CD4-positive, CD25-positive, alpha-beta regulatory T cell (primary cell): ENCODE measurements around the gene RDH8. TPM values are rescaled to one million over a fixed set of nuclear protein-coding genes. Genes with fewer than 3 reads are reported as not detected.

ENCODE experiments used
- ATAC-seq, 2 donors: fragments of 150-1000 bp; cut with Tn5 transposase; one replicate each; pipeline ENCODE4 v1.10.0; 2021; ENCODE audit warnings: low read depth in 2 of 2, moderate number of reproducible peaks in 2 of 2, moderate library complexity in 1 of 2
- DNase-seq, 3 donors: peaks; one replicate each; pipeline versions ENCODE4 v3.0.0 to v3.0.0-alpha.2; 2012 to 2022; ENCODE audit warnings: mixed read lengths in 1 of 3
- H3K27ac ChIP-seq: one replicate; pipeline ENCODE4 v1.7.0; 2013; ENCODE audit warnings: mild to moderate bottlenecking, low read length; ENCODE audit not compliant: insufficient read depth, poor library complexity, severe bottlenecking
- H3K27me3 ChIP-seq: one replicate; pipeline ENCODE4 v1.7.0; 2013; ENCODE audit warnings: low read length; ENCODE audit not compliant: control insufficient read depth, insufficient read depth
- H3K36me3 ChIP-seq: one replicate; pipeline ENCODE4 v1.7.0; 2013; ENCODE audit warnings: mild to moderate bottlenecking, low read length, moderate library complexity; ENCODE audit not compliant: control insufficient read depth, insufficient read depth
- H3K4me1 ChIP-seq: 2 replicates; pipeline ENCODE4 v1.7.0; 2013; ENCODE audit warnings: mild to moderate bottlenecking, low read length; ENCODE audit not compliant: insufficient read depth, control insufficient read depth, poor library complexity, severe bottlenecking
- H3K4me3 ChIP-seq: one replicate; pipeline ENCODE4 v1.7.0; 2013; ENCODE audit warnings: low read depth, mild to moderate bottlenecking, low read length, moderate library complexity
- H3K9me3 ChIP-seq, 2 experiments: 1 replicate in 1 of 2; 2 replicates in 1 of 2; pipeline ENCODE4 v1.7.0; 2013; ENCODE audit warnings: low read length in 2 of 2, mild to moderate bottlenecking in 1 of 2, moderate library complexity in 1 of 2; ENCODE audit not compliant: control insufficient read depth in 2 of 2
- H3K27ac Mint-ChIP-seq, 3 donors: one replicate each; pipeline ENCODE4 v1.8.0; 2020 to 2022; ENCODE audit warnings: mild to moderate bottlenecking in 3 of 3, mixed read lengths in 3 of 3, moderate library complexity in 2 of 3
- H3K27me3 Mint-ChIP-seq: one replicate; pipeline ENCODE4 v1.8.0; 2022; ENCODE audit warnings: mild to moderate bottlenecking, mixed read lengths
- H3K36me3 Mint-ChIP-seq: one replicate; pipeline ENCODE4 v1.8.0; 2020; ENCODE audit warnings: mixed read lengths
- H3K4me1 Mint-ChIP-seq, 4 donors: one replicate each; pipeline ENCODE4 v1.8.0; 2020 to 2022; ENCODE audit warnings: mixed read lengths in 4 of 4, mild to moderate bottlenecking in 1 of 4
- H3K4me3 Mint-ChIP-seq, 4 donors: one replicate each; pipeline ENCODE4 v1.8.0; 2020 to 2022; ENCODE audit warnings: mild to moderate bottlenecking in 4 of 4, mixed read lengths in 4 of 4, moderate library complexity in 3 of 4
- H3K9me3 Mint-ChIP-seq, 7 donors: one replicate each; pipeline ENCODE4 v1.8.0; 2020 to 2022; ENCODE audit warnings: mixed read lengths in 7 of 7, mild to moderate bottlenecking in 3 of 7, moderate library complexity in 2 of 7
- polyA plus RNA-seq, 4 donors: library from polyadenylated mRNA; unstranded; fragments of 300-500 nt; fragmentation: Illumina TruSeq; gene quantifications; one replicate each; pipeline ENCODE4 v1.2.3, GENCODE V29; 2021
- total RNA-seq: library from RNA; stranded (reverse); gene quantifications from one replicate; pipeline ENCODE4 v1.2.3, GENCODE V29; 2022

Gene RDH8
- total and polyA plus RNA-seq, 5 donors from 2014 or later: not detected

GRCh38 chr19:10011974-10012373, 1.3 kb upstream of the RDH8 start:
- H3K27ac ChIP-seq: no peak overlapping the region
- H3K27me3 Mint-ChIP-seq: peaks cover 49% of the 10 kb centered on the region
- peaks cover 6% of the 10 kb centered on the region for H3K36me3 Mint-ChIP-seq
- no peaks in the 10 kb centered on the region for H3K4me1 ChIP-seq
- no peak for DNase-seq
- no peak overlapping the region for H3K4me3 ChIP-seq
- ATAC-seq: no peak
- H3K4me1 Mint-ChIP-seq: peaks cover 0 to 14% (median 3%) of the 10 kb centered on the region in 4 donors
- H3K4me3 Mint-ChIP-seq: no peak overlapping the region
- H3K9me3 Mint-ChIP-seq: peaks cover 0 to 10% (median 3%) of the 10 kb centered on the region in 7 donors
- no peak overlapping the region for H3K27ac Mint-ChIP-seq
- H3K36me3 ChIP-seq: no peaks in the 10 kb centered on the region
- H3K9me3 ChIP-seq: no peaks in the 10 kb centered on the region
- peaks cover 17% of the 10 kb centered on the region for H3K27me3 ChIP-seq

- no peak for DNase-seq
- Mint-ChIP-seq H3K27me3 (peaks cover 43% of the 10 kb centered on the region), H3K4me1 (peaks cover 0 to 8% (median 2%) of the 10 kb centered on the region in 4 donors)
These were observed 743 bp downstream of the RDH8 start for GRCh38 chr19:10013834-10014618.

GRCh38 chr19:10018263-10018662, 5.0 kb downstream of the RDH8 start:
- H3K27ac ChIP-seq: no peak overlapping the region
- H3K9me3 ChIP-seq: no peaks in the 10 kb centered on the region
- H3K4me1 ChIP-seq: no peaks in the 10 kb centered on the region
- H3K4me3 ChIP-seq: no peak overlapping the region
- Mint-ChIP-seq H3K4me3 (no peak overlapping the region), H3K4me1 (no peaks in the 10 kb centered on the region), H3K36me3 (no peaks in the 10 kb centered on the region), H3K9me3 (peaks cover 0 to 2% (median 0%) of the 10 kb centered on the region in 7 donors), H3K27ac (no peak overlapping the region), H3K27me3 (peaks cover 9% of the 10 kb centered on the region)
- peaks cover 3% of the 10 kb centered on the region for H3K27me3 ChIP-seq
- ATAC-seq: no peak
- DNase-seq: no peak
- no peaks in the 10 kb centered on the region for H3K36me3 ChIP-seq

More at GRCh38 chr19:10013834-10014618, 743 bp downstream of the RDH8 start:
- Histone ChIP-seq H3K4me3 (no peak overlapping the region), H3K27me3 (peaks cover 12% of the 10 kb centered on the region), H3K36me3 (no peaks in the 10 kb centered on the region), H3K27ac (no peak overlapping the region), H3K4me1 (no peaks in the 10 kb centered on the region), H3K9me3 (no peaks in the 10 kb centered on the region)
- no peak for ATAC-seq
- Mint-ChIP-seq H3K36me3 (peaks cover 3% of the 10 kb centered on the region), H3K27ac (no peak overlapping the region), H3K9me3 (peaks cover 0 to 6% (median 1%) of the 10 kb centered on the region in 7 donors), H3K4me3 (no peak overlapping the region)

- Histone ChIP-seq H3K4me3 (no peak overlapping the region), H3K9me3 (no peaks in the 10 kb centered on the region), H3K36me3 (no peaks in the 10 kb centered on the region), H3K27me3 (peaks cover 3% of the 10 kb centered on the region), H3K4me1 (no peaks in the 10 kb centered on the region), H3K27ac (no peak overlapping the region)
- Mint-ChIP-seq H3K27me3 (peaks cover 7% of the 10 kb centered on the region), H3K9me3 (peaks cover 0 to 2% (median 0%) of the 10 kb centered on the region in 7 donors), H3K27ac (no peak overlapping the region), H3K4me1 (no peaks in the 10 kb centered on the region), H3K36me3 (no peaks in the 10 kb centered on the region), H3K4me3 (no peak overlapping the region)
- no peak for ATAC-seq
- no peak for DNase-seq
These were observed 5.5 kb downstream of the RDH8 start for GRCh38 chr19:10018786-10019185.

DNA sequence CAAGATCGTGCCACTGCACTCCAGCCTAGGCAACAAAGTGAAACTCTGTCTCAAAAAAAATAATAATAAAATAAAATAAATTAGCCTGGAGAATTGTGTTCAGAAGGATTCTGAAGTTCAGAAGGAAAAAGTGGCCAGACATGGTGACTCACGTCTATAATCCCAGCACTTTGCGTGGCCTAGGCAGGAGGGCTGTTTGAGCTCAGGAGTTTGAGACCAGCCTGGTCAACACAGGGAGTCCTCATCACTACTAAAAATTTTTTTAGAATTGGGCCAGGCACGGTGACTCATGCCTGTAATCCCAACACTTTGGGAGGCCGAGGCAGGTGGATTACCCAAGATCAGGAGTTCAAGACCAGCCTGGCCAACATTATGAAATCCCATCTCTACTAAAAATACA, 6.0 kb downstream of the RDH8 start:
- no peaks in the 10 kb centered on the region for H3K36me3 ChIP-seq
- no peak for DNase-seq
- no peak overlapping the region for H3K27ac ChIP-seq
- no peaks in the 10 kb centered on the region for H3K4me1 Mint-ChIP-seq
- ATAC-seq: no peak
- H3K9me3 ChIP-seq: no peaks in the 10 kb centered on the region
- peaks cover 3% of the 10 kb centered on the region for H3K27me3 ChIP-seq
- H3K4me1 ChIP-seq: no peaks in the 10 kb centered on the region
- peaks cover 7% of the 10 kb centered on the region for H3K27me3 Mint-ChIP-seq
- no peak overlapping the region for H3K4me3 Mint-ChIP-seq
- H3K4me3 ChIP-seq: no peak overlapping the region
- H3K27ac Mint-ChIP-seq: peak overlapping the region in 1 of 3 donors; percentile 38
- H3K36me3 Mint-ChIP-seq: no peaks in the 10 kb centered on the region
- peaks cover 0 to 2% (median 0%) of the 10 kb centered on the region in 7 donors for H3K9me3 Mint-ChIP-seq

- no peak for DNase-seq
- no peak overlapping the region for H3K27ac Mint-ChIP-seq
- Histone ChIP-seq H3K27me3 (no peaks in the 10 kb centered on the region), H3K36me3 (no peaks in the 10 kb centered on the region), H3K4me3 (no peak overlapping the region), H3K9me3 (no peaks in the 10 kb centered on the region), H3K4me1 (no peaks in the 10 kb centered on the region), H3K27ac (no peak overlapping the region)
- no peak overlapping the region for H3K4me3 Mint-ChIP-seq
- H3K9me3 Mint-ChIP-seq: peaks cover 0 to 2% (median 0%) of the 10 kb centered on the region in 7 donors
- H3K4me1 Mint-ChIP-seq: no peaks in the 10 kb centered on the region
- H3K36me3 Mint-ChIP-seq: no peaks in the 10 kb centered on the region
- no peak for ATAC-seq
- H3K27me3 Mint-ChIP-seq: peaks cover 15% of the 10 kb centered on the region
These were observed 7.6 kb downstream of the RDH8 start for GRCh38 chr19:10020851-10021250.

DNA sequence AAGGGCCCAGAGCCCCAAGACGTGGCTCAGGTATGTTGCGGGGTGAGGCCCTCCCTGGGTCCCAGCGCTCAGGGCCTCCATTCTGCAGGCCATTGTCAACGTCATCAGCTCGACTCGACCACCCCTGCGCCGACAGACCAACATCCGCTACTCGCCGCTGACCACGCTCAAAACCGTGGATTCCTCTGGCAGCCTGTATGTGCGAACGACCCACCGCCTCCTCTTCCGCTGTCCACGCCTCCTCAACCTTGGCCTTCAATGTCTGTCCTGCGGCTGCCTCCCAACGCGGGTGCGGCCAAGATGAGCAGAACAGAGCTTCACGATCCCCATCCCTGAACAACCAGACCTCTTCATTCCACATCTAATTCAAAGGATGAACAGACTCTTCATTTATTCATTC, 8.2 kb downstream of the RDH8 start:
- Mint-ChIP-seq H3K36me3 (no peaks in the 10 kb centered on the region), H3K27ac (no peak overlapping the region), H3K4me3 (no peak overlapping the region), H3K27me3 (peaks cover 19% of the 10 kb centered on the region), H3K4me1 (no peaks in the 10 kb centered on the region), H3K9me3 (peaks cover 0 to 2% (median 0%) of the 10 kb centered on the region in 7 donors)
- H3K27ac ChIP-seq: no peak overlapping the region
- H3K36me3 ChIP-seq: no peaks in the 10 kb centered on the region
- H3K9me3 ChIP-seq: no peaks in the 10 kb centered on the region
- H3K27me3 ChIP-seq: no peaks in the 10 kb centered on the region
- no peak for DNase-seq
- no peaks in the 10 kb centered on the region for H3K4me1 ChIP-seq
- no peak for ATAC-seq
- no peak overlapping the region for H3K4me3 ChIP-seq

DNA sequence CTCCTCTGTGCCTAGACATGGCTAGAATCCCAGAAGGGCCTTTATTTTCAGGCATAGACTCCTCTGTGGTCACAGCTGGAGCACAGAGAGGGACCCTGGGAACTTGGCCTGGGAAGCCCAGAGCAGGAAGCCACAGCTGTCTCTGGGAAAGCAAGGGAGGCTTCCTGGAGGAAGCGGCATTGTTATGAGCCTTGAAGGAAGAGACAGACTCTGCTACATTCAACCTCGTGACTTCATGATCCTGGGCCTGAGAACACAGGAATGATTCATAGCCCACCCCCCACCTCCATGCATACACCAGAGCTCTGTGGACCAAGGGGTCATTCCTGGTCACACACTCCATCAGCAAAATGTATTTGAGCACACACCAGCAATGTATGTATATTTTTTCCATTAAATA, 8.6 kb downstream of the RDH8 start:
- no peaks in the 10 kb centered on the region for H3K4me1 ChIP-seq
- ATAC-seq (no peak), DNase-seq (no peak)
- peaks cover 0 to 2% (median 0%) of the 10 kb centered on the region in 7 donors for H3K9me3 Mint-ChIP-seq
- no peak overlapping the region for H3K27ac Mint-ChIP-seq
- H3K36me3 ChIP-seq: no peaks in the 10 kb centered on the region
- H3K4me3 ChIP-seq: no peak overlapping the region
- no peaks in the 10 kb centered on the region for H3K36me3 Mint-ChIP-seq
- H3K27ac ChIP-seq: no peak overlapping the region
- no peaks in the 10 kb centered on the region for H3K9me3 ChIP-seq
- no peaks in the 10 kb centered on the region for H3K27me3 ChIP-seq
- H3K27me3 Mint-ChIP-seq: peaks cover 22% of the 10 kb centered on the region
- H3K4me3 Mint-ChIP-seq: no peak overlapping the region
- no peaks in the 10 kb centered on the region for H3K4me1 Mint-ChIP-seq
